Vagina (tissue), 2 donors: Measurements from ENCODE around the gene VDR. TPM values are rescaled to one million over a fixed set of nuclear protein-coding genes. Genes with fewer than 3 reads are reported as not detected.

ENCODE experiments used
- DNase-seq, 2 donors: peaks; one replicate each; pipeline ENCODE4 v3.0.0-alpha.2; 2017; ENCODE audit errors: extremely low spot score in 2 of 2
- H3K27ac ChIP-seq: fragments of 200-600 bp; sonication (generic); one replicate; pipeline ENCODE4 v1.5.1; 2019
- H3K27me3 ChIP-seq: fragments of 200-600 bp; sonication (generic); one replicate; pipeline ENCODE4 v1.5.1; 2019
- H3K36me3 ChIP-seq, 2 donors: fragments of 200-600 bp; sonication (generic); one replicate each; pipeline ENCODE4 v1.5.1; 2017 to 2019
- H3K4me1 ChIP-seq: fragments of 200-600 bp; sonication (generic); one replicate; pipeline ENCODE4 v1.5.1; 2019
- H3K4me3 ChIP-seq, 2 donors: fragments of 200-600 bp; sonication (generic); 1 replicate in 1 of 2; 2 replicates in 1 of 2; pipeline ENCODE4 v1.5.1; 2016 to 2019
- H3K9me3 ChIP-seq: fragments of 200-600 bp; sonication (generic); one replicate; pipeline ENCODE4 v1.5.1; 2019
- CTCF ChIP-seq, 3 experiments: fragments of 450-650 bp in 2 of 3; fragments of 200-600 bp in 1 of 3; sonication (generic) in 1 of 3; IDR thresholded peaks; one replicate each; pipeline ENCODE4 v1.5.1; 2017 to 2019; ENCODE audit warnings: antibody characterized with exemption in 3 of 3, mild to moderate bottlenecking in 2 of 3, moderate library complexity in 2 of 3
- POLR2A ChIP-seq, 2 donors: fragments of 450-650 bp; IDR thresholded peaks; one replicate each; pipeline ENCODE4 v1.6.1; 2017; ENCODE audit warnings: antibody characterized with exemption in 2 of 2, mild to moderate bottlenecking in 2 of 2, moderate library complexity in 2 of 2
- POLR2AphosphoS5 ChIP-seq, 2 donors: sonication (generic); formaldehyde crosslinking; IDR thresholded peaks; one replicate each; pipeline ENCODE4 v1.9.0; 2017; ENCODE audit warnings: antibody characterized with exemption in 2 of 2, mild to moderate bottlenecking in 2 of 2, low read depth in 1 of 2; ENCODE audit not compliant: insufficient read depth in 1 of 2
- intact Hi-C: fragments of 100-400 bp; cut with DNase I; formaldehyde crosslinking; loops from one replicate; pipeline ENCODE4 v1.15.1; 2023
- total RNA-seq: library from RNA; depleted of rRNA; stranded (reverse); fragments of >200 nt; gene quantifications from one replicate; pipeline ENCODE4 v1.2.3, GENCODE V29; 2016

Gene VDR
- total RNA-seq, 1 donor from 2014 or later: 23.6 TPM

DNA sequence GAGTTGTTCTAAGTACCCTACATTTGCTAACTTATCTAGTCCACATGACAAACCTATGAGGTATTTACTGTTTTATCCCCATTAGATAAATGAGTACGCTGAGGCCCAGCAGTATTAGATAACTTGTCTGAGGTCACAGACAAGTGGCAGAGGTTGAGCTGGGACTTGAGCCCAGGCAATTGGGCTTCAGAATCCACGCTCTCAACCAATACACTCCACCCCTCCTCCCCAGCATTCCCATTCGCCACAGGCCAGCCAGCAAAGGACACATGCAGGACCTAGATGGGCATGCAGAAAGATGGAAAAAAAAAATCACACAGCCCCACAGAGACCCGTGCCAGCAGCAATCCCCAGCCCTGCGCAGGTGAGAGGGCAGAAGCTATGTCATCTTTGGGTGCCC, 97.5 kb downstream of the VDR start:
- H3K4me1 ChIP-seq: peaks cover 100% of the 10 kb centered on the region
- H3K27me3 ChIP-seq: no peaks in the 10 kb centered on the region
- H3K36me3 ChIP-seq: no peaks in the 10 kb centered on the region
- DNase-seq: no peak
- TF ChIP-seq CTCF (IDR thresholded peaks at IDR 0.05) (no peak), POLR2A (IDR thresholded peaks at IDR 0.05) (no peak), POLR2AphosphoS5 (IDR thresholded peaks at IDR 0.05; ENCODE audit: insufficient read depth in 1 of 2, low read depth in 1 of 2) (no peak)
- intact Hi-C loops: no loop called here
- no peaks in the 10 kb centered on the region for H3K9me3 ChIP-seq
- H3K27ac ChIP-seq: peak overlapping the region; percentile 99
- no peak overlapping the region for H3K4me3 ChIP-seq

GRCh38 chr12:47805417-47805816, 99.4 kb downstream of the VDR start:
- Histone ChIP-seq H3K9me3 (no peaks in the 10 kb centered on the region), H3K4me3 (no peak overlapping the region), H3K27me3 (no peaks in the 10 kb centered on the region), H3K4me1 (peaks cover 100% of the 10 kb centered on the region), H3K36me3 (no peaks in the 10 kb centered on the region), H3K27ac (peak overlapping the region; percentile 62)
- no peak for TF ChIP-seq POLR2AphosphoS5 (IDR thresholded peaks at IDR 0.05; ENCODE audit: insufficient read depth in 1 of 2, low read depth in 1 of 2)
- TF ChIP-seq CTCF (IDR thresholded peaks at IDR 0.05): no peak
- no peak for DNase-seq
- intact Hi-C loops: no loop called here

DNA sequence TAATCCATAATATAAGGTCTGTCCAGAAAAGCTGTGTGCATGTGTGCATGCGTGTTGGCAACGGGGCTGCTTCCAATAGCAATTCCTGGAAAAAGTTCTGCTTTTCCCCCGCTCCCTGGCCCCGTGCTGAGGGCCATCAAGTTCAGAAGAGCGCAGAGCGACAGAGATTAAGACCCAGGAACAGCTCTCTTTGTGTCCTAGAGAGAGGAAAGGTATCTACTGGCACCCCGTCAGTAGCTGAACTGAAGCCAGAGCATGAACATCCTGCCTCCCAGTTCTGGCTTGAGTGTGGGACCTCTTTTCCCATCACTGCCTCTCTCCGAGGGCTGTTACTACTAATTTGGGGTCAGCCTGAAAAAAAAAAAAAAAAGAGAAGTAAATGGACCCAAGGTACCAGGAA, 100.6 kb downstream of the VDR start:
- Histone ChIP-seq H3K4me1 (peaks cover 100% of the 10 kb centered on the region), H3K27ac (peak overlapping the region; percentile 59), H3K4me3 (no peak overlapping the region), H3K36me3 (no peaks in the 10 kb centered on the region), H3K27me3 (no peaks in the 10 kb centered on the region), H3K9me3 (no peaks in the 10 kb centered on the region)
- no peak for DNase-seq
- intact Hi-C loops: loop anchor here (5.0 kb wide), 1 partner anchor 33 kb away; no protein-coding TSS in a partner anchor
- no peak for TF ChIP-seq CTCF (IDR thresholded peaks at IDR 0.05)
- no peak for TF ChIP-seq POLR2A (IDR thresholded peaks at IDR 0.05)
- TF ChIP-seq POLR2AphosphoS5 (IDR thresholded peaks at IDR 0.05; ENCODE audit: insufficient read depth in 1 of 2, low read depth in 1 of 2): no peak

GRCh38 chr12:47803191-47803875, 101.5 kb downstream of the VDR start:
- no peaks in the 10 kb centered on the region for H3K9me3 ChIP-seq
- intact Hi-C loops: loop anchor here (5.0 kb wide), 1 partner anchor 34 kb away; no protein-coding TSS in a partner anchor
- peaks cover 95% of the 10 kb centered on the region for H3K4me1 ChIP-seq
- peaks cover 0 to 6% of the 10 kb centered on the region in 2 donors for H3K36me3 ChIP-seq
- no peaks in the 10 kb centered on the region for H3K27me3 ChIP-seq
- DNase-seq: no peak
- no peak for TF ChIP-seq POLR2AphosphoS5 (IDR thresholded peaks at IDR 0.05; ENCODE audit: insufficient read depth in 1 of 2, low read depth in 1 of 2)
- TF ChIP-seq CTCF (IDR thresholded peaks at IDR 0.05): no peak
- TF ChIP-seq POLR2A (IDR thresholded peaks at IDR 0.05): no peak
- H3K27ac ChIP-seq: peak overlapping the region; percentile 74
- no peak overlapping the region for H3K4me3 ChIP-seq

- DNase-seq: no peak
- no peak overlapping the region for H3K4me3 ChIP-seq
- peaks cover 0 to 14% of the 10 kb centered on the region in 2 donors for H3K36me3 ChIP-seq
- no peak for TF ChIP-seq POLR2A (IDR thresholded peaks at IDR 0.05)
- TF ChIP-seq CTCF (IDR thresholded peaks at IDR 0.05): no peak
- TF ChIP-seq POLR2AphosphoS5 (IDR thresholded peaks at IDR 0.05; ENCODE audit: insufficient read depth in 1 of 2, low read depth in 1 of 2): no peak
- no peaks in the 10 kb centered on the region for H3K27me3 ChIP-seq
- no peaks in the 10 kb centered on the region for H3K9me3 ChIP-seq
- intact Hi-C loops: loop anchor here (5.0 kb wide), 1 partner anchor 35 kb away; no protein-coding TSS in a partner anchor
- H3K4me1 ChIP-seq: peaks cover 85% of the 10 kb centered on the region
- H3K27ac ChIP-seq: peak overlapping the region; percentile 74
These were observed 102.5 kb downstream of the VDR start for GRCh38 chr12:47802312-47802711.
